Cardiac fibroblast (primary cell): ENCODE data around the gene NKX6-2.

Experiments used
- DNase-seq, 2 donors: peaks; one replicate each; pipeline versions ENCODE4 v3.0.0 to v3.0.0-alpha.2; 2010; ENCODE audit warnings: low read depth in 2 of 2
- H3K4me3 ChIP-seq, 2 donors: replicated peaks in 1 of 2; 1 replicate in 1 of 2; 2 replicates in 1 of 2; pipeline ENCODE4 v1.5.1; 2011; ENCODE audit warnings: low read depth in 2 of 2, low read length in 2 of 2, mild to moderate bottlenecking in 2 of 2, moderate library complexity in 1 of 2
- TF ChIP-seq, protein P1 (sequence below): IDR thresholded peaks from one replicate; pipeline ENCODE4 v1.5.1; 2011; ENCODE audit warnings: low read depth, mild to moderate bottlenecking, low read length, inconsistent platforms

The NKX6-2 gene

DNA sequence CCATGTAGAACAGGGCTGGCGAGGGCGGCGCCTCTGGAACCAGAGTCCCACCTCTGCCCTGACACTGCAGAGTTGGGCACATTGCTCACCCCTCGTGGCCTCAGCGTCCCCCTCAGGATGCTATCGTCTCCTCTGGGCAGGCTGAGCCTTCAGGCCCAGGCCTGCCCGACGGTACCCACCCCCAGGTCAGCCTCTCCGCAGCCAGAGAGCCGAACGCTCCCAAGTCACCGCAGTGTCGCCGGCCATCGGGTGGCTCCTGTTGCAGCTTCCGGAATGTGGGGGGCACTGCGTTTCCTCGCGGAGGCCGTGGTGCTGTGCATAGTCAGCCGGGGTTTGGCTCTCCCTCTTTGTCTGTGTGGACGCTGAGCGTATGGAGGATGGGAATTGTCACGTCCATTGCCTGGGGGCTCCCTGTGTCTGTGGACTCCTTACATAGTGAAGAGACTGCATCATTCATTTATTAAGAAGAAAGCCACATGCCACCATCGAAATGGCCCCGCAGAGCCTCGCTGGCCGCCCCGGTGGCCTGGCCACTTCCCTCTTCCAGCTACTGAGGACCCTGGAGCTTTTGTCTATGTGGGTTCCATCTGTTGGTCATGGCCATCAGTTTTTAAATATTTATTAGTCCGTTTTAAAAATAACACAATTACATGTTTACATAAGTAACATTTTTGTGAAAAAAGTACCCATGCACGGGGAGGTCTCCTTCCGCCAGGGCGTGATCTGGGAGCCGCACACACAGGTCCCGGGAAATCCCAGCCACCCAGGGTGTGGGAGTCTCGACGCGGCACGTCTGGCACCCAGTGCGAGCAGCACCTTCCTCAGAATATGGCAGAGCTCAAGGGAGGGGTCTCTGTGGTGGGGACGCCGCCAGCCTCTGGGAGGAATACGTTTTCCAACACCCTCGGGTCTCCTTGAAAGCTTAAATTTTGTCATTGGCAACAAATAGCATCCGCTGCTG lies 15.6 kb downstream of the NKX6-2 start:
- H3K4me3 ChIP-seq = no peak overlapping the region
- no peak for DNase-seq
- TF ChIP-seq, protein P1, sequence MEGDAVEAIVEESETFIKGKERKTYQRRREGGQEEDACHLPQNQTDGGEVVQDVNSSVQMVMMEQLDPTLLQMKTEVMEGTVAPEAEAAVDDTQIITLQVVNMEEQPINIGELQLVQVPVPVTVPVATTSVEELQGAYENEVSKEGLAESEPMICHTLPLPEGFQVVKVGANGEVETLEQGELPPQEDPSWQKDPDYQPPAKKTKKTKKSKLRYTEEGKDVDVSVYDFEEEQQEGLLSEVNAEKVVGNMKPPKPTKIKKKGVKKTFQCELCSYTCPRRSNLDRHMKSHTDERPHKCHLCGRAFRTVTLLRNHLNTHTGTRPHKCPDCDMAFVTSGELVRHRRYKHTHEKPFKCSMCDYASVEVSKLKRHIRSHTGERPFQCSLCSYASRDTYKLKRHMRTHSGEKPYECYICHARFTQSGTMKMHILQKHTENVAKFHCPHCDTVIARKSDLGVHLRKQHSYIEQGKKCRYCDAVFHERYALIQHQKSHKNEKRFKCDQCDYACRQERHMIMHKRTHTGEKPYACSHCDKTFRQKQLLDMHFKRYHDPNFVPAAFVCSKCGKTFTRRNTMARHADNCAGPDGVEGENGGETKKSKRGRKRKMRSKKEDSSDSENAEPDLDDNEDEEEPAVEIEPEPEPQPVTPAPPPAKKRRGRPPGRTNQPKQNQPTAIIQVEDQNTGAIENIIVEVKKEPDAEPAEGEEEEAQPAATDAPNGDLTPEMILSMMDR = no peak

DNA sequence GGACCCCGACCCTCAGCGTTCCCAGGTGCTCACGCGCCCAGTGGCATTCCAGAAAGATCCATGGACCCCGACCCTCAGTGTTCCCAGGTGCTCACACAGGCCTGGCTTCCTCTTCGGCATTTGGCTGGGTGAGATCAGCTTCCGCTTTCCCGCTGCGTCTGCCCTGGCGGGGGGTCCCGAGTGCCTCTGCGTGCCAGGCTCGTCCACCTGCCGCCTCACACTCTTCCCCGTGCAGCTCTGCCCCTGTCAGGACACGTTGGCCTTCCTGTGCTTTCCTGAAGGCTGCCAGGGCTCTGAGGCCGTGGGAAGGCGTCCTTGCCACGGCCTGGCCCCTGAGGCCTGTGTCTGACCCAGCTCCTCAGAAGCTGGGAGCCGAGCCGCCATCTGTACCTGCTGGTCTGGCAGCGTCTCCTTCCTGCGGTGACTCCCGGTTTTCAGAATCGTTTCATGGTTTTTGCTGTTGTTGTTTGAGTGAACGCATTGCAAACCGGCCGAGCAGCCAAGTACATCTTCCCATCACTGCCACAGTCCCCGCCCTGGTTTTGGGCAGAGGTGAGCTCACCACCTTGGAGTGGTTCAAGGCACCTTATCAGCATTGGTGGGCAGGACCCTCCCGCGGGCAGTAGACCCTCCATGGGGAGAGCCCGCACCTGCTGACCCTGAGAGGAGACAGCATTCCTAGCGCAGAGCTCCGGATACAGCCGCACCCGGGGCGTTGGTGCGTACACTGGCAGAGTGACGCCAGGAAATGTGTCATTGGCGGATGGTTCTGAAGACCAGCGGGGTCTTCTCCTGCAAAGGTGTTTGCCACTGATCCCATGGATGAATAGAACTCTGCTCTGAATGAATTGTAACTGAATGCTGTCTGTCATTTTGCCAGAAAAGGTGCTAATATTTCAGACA lies 17.4 kb downstream of the NKX6-2 start:
- H3K4me3 ChIP-seq = no peak overlapping the region
- TF ChIP-seq, protein P1 = no peak
- DNase-seq = no peak

DNA sequence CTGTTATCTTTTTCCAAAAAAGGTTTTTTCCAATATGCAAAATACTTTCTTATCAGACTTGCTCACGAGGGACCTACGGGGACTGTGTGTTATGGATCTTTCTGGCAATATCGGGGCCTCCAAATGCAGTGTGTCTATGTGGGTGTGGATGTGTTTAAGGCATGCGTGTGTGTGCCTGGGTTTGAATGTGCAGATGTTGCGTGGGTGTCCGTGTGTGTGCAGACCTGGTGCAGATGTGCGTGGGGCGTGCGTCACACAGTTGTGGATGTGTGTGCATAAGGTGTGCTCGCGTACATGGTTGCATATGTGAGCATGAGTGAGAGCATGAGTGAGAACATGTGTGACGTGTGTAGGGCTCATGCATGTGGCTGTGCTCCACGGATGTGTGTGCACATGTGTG lies 19.7 kb downstream of the NKX6-2 start:
- TF ChIP-seq, protein P1 = no peak
- no peak for DNase-seq

DNA sequence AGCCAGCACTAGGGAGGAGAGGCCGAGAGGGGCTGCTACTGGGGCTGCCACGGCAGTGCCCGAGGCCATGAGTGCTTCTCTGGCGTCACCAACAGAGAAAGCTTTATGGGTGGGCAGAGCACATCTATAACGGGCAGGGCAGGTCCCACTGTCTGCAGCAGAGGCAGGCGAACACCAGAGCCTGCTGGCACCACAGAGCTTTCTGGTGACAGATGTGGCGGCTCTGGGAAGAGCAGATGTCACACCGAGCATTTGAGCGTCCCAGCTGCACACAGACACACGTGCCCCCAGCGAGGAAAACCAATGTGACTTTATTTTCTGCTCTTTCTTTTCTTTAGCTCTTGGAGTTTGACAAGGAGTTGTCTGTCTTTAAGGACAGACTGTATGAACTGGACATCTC lies 20.5 kb downstream of the NKX6-2 start:
- DNase-seq = no peak
- H3K4me3 ChIP-seq = no peak overlapping the region
- TF ChIP-seq, protein P1 = no peak

More for the DNA sequence above, 19.7 kb downstream of the NKX6-2 start:
- H3K4me3 ChIP-seq = no peak overlapping the region

DNA sequence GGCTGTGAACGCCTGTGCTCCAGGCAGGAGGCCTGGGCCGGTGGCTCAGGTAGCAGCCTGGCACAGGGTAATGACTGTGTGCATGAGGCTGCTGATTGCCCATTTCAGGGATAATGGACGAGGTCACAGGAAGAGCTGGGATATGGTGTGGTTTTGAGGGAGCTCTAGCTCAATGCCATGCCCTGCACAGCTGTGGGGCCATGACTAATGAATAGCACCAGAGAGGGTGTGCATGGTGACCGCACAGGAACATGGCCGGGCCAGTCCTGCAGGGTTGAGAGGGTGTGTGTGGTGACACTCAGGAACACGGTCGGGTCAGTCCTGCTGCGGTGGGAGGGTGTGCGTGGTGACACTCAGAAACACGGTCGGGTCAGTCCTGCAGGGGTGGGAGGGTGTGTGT lies 21.8 kb downstream of the NKX6-2 start:
- DNase-seq = no peak
- TF ChIP-seq, protein P1 = no peak
- no peak overlapping the region for H3K4me3 ChIP-seq

DNA sequence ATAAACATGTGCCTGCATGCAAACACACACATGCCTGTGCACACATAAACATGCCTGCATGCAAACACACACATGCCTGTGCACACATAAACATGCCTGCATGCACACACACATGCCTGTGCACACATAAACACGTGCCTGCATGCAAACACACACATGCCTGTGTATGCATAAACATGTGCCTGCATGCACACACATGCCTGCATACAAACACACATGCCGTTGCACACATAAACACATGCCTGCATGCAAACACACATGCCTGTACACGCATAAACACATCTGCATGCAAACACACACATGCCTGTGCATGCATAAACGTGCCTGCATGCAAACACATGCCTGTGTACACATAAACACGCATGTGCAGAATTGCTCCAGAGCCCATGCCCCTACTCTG lies 22.4 kb downstream of the NKX6-2 start:
- DNase-seq = no peak
- H3K4me3 ChIP-seq = no peak overlapping the region
- TF ChIP-seq, protein P1 = no peak
